MM.1S (cell line): Measurements from ENCODE around the gene GRAP.
"Not testable (repeated sequence)": the region's sequence is repeated elsewhere in the genome, so short reads cannot be mapped to it uniquely, and the experiment has no call there.

Experiments used
- DNase-seq: peaks from one replicate; pipeline ENCODE4 v3.0.0-alpha.2; 2015
- H2AFZ ChIP-seq: fragments of 300-600 bp; sonication (generic); 2 replicates; pipeline ENCODE4 v1.6.0; 2016; ENCODE audit warnings: antibody characterized with exemption, low read length
- H3F3A ChIP-seq: fragments of 300-600 bp; sonication (generic); 2 replicates; pipeline ENCODE4 v1.6.1; 2016; ENCODE audit warnings: mild to moderate bottlenecking, antibody characterized with exemption, low read length, moderate library complexity, mixed read lengths; ENCODE audit not compliant: insufficient read depth
- H3K27ac ChIP-seq: fragments of 300-600 bp; sonication (generic); 2 replicates; pipeline ENCODE4 v1.5.1; 2016; ENCODE audit warnings: mild to moderate bottlenecking, low read length
- H3K27me3 ChIP-seq: fragments of 300-600 bp; sonication (generic); replicated peaks from 2 replicates; pipeline ENCODE4 v1.6.0; 2016; ENCODE audit warnings: low read length; ENCODE audit not compliant: insufficient read depth
- H3K36me3 ChIP-seq: fragments of 300-600 bp; sonication (generic); replicated peaks from 2 replicates; pipeline ENCODE4 v1.6.1; 2016; ENCODE audit warnings: mild to moderate bottlenecking, low read length, mixed read lengths; ENCODE audit not compliant: insufficient read depth
- H3K4me1 ChIP-seq: fragments of 300-600 bp; sonication (generic); 2 replicates; pipeline ENCODE4 v1.6.1; 2016; ENCODE audit warnings: low read length, mixed read lengths
- H3K4me2 ChIP-seq: fragments of 300-600 bp; sonication (generic); 2 replicates; pipeline ENCODE4 v1.6.0; 2016; ENCODE audit warnings: low read depth, low read length
- H3K4me3 ChIP-seq: fragments of 300-600 bp; sonication (generic); 2 replicates; pipeline ENCODE4 v1.5.1; 2016; ENCODE audit warnings: low read length, mixed read lengths
- H3K79me2 ChIP-seq: fragments of 300-600 bp; sonication (generic); 2 replicates; pipeline ENCODE4 v1.6.1; 2016; ENCODE audit warnings: mixed run types, low read length, mixed read lengths
- H3K9ac ChIP-seq: fragments of 300-600 bp; sonication (generic); 2 replicates; pipeline ENCODE4 v1.6.1; 2016; ENCODE audit warnings: low read length, mixed read lengths
- H3K9me2 ChIP-seq: fragments of 300-600 bp; sonication (generic); replicated peaks from 2 replicates; pipeline ENCODE4 v1.6.1; 2016; ENCODE audit warnings: mild to moderate bottlenecking, low read length, mixed read lengths; ENCODE audit not compliant: insufficient read depth
- H3K9me3 ChIP-seq: fragments of 300-600 bp; sonication (generic); replicated peaks from 2 replicates; pipeline ENCODE4 v1.6.1; 2016; ENCODE audit warnings: mild to moderate bottlenecking, low read length, mixed read lengths; ENCODE audit not compliant: insufficient read depth
- H4K20me1 ChIP-seq: fragments of 300-600 bp; sonication (generic); 2 replicates; pipeline ENCODE4 v1.6.1; 2016; ENCODE audit warnings: mild to moderate bottlenecking, low read length, moderate library complexity, mixed read lengths; ENCODE audit not compliant: insufficient read depth
- EZH2 ChIP-seq: fragments of 300-600 bp; sonication (generic); optimal IDR thresholded peaks from 2 replicates; pipeline ENCODE3; 2017; ENCODE audit warnings: low read depth, mild to moderate bottlenecking, antibody characterized with exemption, low read length, mixed read lengths
- EZH2phosphoT487 ChIP-seq: fragments of 300-600 bp; sonication (generic); IDR thresholded peaks from 2 replicates; pipeline ENCODE4 v1.6.1; 2018; ENCODE audit warnings: antibody characterized with exemption, low read length
- TF ChIP-seq, protein P1 (sequence below): fragments of 300-600 bp; sonication (generic); IDR thresholded peaks from 2 replicates; pipeline ENCODE4 v1.5.1; 2016; ENCODE audit warnings: antibody characterized with exemption, low read length, mixed read lengths

GRAP gene

DNA sequence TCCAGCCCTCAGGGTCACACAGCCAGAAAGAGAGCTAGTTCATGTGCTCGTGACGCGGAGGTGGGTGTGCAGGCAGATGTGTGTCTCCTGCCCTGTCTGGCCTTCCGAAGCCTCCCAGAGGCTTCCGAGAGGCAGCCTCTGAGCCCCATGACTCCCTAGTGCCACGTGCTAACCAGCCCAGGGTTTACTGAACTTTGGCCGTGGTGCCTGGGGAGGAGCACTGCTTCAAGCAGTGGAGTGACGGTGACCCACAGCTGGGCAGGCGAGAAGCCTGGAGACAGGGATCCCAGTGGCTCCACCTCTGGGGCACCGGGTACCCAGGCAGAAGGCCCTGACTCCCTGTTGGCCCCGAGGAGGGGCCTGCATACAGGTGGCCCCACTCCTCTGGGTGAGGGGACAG lies 18.1 kb downstream of the GRAP start:
- H3K4me3 ChIP-seq, H4K20me1 ChIP-seq, H3F3A ChIP-seq, H2AFZ ChIP-seq, H3K4me1 ChIP-seq, H3K9me2 ChIP-seq, H3K27me3 ChIP-seq, H3K27ac ChIP-seq, H3K36me3 ChIP-seq, H3K4me2 ChIP-seq, H3K79me2 ChIP-seq, H3K9ac ChIP-seq, DNase-seq, H3K9me3 ChIP-seq: not testable (repeated sequence)

DNA sequence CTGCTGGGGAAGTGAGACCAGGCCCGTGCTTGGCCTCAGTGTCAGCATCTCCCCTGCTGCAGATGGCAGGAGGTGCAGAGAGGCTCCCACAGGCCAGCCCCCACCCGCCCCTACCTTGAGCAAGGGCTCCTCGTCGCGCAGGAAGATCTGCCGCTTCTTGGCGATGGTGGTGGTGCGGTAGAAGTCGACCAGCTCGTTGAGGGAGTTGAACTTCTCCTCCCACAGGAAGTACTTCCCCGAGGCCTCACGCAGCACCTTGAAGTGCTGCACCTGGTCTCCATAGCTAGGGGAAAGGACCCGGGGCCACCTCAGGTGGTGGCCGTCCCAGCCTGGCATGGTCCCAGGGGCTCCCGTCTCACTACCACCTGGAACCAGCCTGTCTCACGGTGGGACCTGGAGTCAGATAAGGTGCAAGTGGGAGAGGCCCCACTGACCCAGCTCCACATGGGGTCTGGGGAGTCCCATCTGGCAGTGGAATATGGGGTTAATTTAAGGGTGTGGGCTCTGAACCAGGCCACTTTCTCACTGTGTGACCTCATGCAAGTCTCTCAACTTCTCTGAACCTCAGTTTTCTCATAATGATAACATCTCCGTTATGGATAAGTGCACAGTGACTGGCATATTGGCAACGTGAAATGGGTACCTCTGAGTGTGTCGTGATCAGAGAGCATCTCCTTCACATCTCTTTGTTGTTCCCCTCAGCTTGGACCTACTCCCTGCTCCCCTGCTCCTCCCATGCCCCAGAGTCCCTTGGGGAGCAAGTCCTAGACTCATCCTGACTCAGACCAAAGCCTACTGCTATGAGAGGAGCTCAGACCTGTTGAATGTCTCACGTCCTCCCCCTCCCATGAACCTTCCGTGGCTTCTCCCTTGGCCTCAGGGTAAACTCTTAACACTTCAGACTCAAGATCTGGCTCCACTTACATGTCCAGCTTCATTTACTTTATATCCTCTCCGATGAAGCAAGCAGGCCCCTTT lies 22.4 kb downstream of the GRAP start:
- H3K4me3 ChIP-seq, result no peak overlapping the region
- H3K9me2 ChIP-seq, result no peaks in the 10 kb centered on the region
- H2AFZ ChIP-seq, result no peak overlapping the region
- H3K9me3 ChIP-seq, result no peaks in the 10 kb centered on the region
- H3K27me3 ChIP-seq, result no peaks in the 10 kb centered on the region
- DNase-seq, result no peak
- H3K4me1 ChIP-seq, result no peaks in the 10 kb centered on the region
- H3K36me3 ChIP-seq, result no peaks in the 10 kb centered on the region
- H3K79me2 ChIP-seq, result no peaks in the 10 kb centered on the region
- no peak overlapping the region for H3K9ac ChIP-seq
- TF ChIP-seq EZH2 (no peak), EZH2phosphoT487 (no peak)
- TF ChIP-seq, protein P1, sequence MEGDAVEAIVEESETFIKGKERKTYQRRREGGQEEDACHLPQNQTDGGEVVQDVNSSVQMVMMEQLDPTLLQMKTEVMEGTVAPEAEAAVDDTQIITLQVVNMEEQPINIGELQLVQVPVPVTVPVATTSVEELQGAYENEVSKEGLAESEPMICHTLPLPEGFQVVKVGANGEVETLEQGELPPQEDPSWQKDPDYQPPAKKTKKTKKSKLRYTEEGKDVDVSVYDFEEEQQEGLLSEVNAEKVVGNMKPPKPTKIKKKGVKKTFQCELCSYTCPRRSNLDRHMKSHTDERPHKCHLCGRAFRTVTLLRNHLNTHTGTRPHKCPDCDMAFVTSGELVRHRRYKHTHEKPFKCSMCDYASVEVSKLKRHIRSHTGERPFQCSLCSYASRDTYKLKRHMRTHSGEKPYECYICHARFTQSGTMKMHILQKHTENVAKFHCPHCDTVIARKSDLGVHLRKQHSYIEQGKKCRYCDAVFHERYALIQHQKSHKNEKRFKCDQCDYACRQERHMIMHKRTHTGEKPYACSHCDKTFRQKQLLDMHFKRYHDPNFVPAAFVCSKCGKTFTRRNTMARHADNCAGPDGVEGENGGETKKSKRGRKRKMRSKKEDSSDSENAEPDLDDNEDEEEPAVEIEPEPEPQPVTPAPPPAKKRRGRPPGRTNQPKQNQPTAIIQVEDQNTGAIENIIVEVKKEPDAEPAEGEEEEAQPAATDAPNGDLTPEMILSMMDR, result no peak
- no peak overlapping the region for H3K27ac ChIP-seq
- H3K4me2 ChIP-seq, result no peak overlapping the region
- no peaks in the 10 kb centered on the region for H4K20me1 ChIP-seq
- no peaks in the 10 kb centered on the region for H3F3A ChIP-seq

DNA sequence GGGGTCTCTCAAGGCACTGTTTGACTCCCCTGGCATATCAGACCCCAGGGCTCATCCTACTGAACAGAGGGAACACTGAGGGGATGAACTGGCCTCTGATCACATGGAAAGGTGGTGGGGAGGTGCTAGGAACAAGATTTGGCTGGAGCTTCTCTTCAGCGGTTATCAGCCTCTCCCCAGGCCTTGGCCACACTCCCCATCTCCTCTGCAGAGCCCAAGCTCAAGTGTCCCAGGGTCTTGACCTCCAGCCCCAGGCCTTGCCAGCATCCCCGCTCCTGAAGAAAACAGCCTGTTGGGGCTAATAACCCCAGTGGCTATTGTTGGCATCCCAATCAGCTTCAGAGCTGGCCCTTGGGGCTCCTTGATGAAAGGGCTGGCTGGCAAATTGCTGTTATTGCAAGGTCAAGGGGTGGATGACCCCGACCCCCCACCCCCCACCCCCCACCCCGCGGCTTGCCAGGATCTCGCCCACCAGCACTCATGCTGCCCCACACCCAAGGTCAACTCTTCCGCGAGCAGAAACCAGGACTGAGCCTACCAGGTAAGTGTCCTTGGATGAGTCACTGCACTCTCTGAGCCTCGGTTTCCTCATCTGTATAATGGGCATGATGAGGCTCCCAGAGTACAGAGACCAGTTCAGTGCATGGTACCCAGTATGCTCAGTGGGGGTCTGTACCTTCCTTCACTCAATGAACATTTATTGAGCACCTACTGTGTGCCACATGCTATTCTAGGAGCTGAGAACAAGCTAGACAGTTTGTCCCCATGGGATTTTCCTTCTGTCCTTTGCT lies 23.4 kb downstream of the GRAP start:
- Histone ChIP-seq H3K4me3 (no peak overlapping the region), H3K9ac (no peak overlapping the region), H3K79me2 (no peaks in the 10 kb centered on the region), H3F3A (no peaks in the 10 kb centered on the region), H3K4me1 (no peaks in the 10 kb centered on the region), H3K9me2 (no peaks in the 10 kb centered on the region), H4K20me1 (no peaks in the 10 kb centered on the region), H2AFZ (no peak overlapping the region), H3K4me2 (no peak overlapping the region), H3K27ac (no peak overlapping the region), H3K36me3 (no peaks in the 10 kb centered on the region), H3K9me3 (no peaks in the 10 kb centered on the region), H3K27me3 (no peaks in the 10 kb centered on the region)
- TF ChIP-seq, protein P1, result no peak
- TF ChIP-seq EZH2phosphoT487 (no peak), EZH2 (no peak)
- no peak for DNase-seq
